Choroid plexus epithelial cell (primary cell): Measurements from ENCODE around the gene JMJD8.
A peak's percentile ranks its signal among the peaks of the same experiment; 100 is the strongest.

ENCODE experiments used
- DNase-seq: peaks from one replicate; pipeline ENCODE4 v3.0.0-alpha.2; 2010; ENCODE audit warnings: low read depth
- H3K4me3 ChIP-seq: 2 replicates; pipeline ENCODE4 v1.5.1; 2011; ENCODE audit warnings: low read depth, mild to moderate bottlenecking, control low read depth, low read length, moderate library complexity
- TF ChIP-seq, protein P1 (sequence below): conservative IDR thresholded peaks from 2 replicates; pipeline ENCODE4 v1.5.1; 2011; ENCODE audit warnings: low read depth, mild to moderate bottlenecking, control low read depth, inconsistent platforms, low read length, moderate library complexity

JMJD8 gene

DNA sequence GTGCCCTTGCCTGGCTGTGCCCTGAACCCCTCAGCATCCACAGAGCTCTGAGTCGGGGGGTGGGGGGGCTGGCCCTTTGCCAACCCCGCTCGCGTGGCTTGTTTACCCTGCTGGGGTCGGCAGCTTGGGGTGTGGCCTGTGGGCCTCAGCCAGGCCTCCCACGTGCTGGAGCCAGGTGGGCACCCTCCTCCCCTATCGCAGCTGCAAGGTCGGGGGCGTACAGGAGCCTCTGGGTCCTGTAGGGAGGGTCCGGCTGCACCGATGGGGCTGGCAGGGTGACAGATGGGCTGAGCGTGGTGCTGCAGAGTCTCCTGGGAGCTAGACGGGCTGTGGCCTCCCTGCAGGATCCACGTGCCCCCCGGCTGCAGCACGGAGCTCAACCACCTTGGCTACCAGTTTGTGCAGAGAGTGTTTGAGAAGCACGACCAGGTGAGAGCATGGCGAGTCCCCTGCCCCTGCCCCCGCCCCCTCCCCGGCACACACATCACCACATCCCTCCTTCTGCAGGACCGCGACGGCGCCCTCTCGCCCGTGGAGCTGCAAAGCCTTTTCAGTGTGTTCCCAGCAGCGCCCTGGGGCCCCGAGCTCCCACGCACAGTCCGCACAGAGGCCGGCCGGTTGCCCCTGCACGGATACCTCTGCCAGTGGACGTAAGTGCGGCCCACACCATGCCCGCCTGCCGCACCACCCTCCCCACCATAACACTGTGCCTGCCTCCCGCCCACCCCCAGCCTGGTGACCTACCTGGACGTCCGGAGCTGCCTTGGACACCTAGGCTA, 12.6 kb downstream of the JMJD8 start:
- DNase-seq = no peak
- no peak overlapping the region for H3K4me3 ChIP-seq
- TF ChIP-seq, protein P1, sequence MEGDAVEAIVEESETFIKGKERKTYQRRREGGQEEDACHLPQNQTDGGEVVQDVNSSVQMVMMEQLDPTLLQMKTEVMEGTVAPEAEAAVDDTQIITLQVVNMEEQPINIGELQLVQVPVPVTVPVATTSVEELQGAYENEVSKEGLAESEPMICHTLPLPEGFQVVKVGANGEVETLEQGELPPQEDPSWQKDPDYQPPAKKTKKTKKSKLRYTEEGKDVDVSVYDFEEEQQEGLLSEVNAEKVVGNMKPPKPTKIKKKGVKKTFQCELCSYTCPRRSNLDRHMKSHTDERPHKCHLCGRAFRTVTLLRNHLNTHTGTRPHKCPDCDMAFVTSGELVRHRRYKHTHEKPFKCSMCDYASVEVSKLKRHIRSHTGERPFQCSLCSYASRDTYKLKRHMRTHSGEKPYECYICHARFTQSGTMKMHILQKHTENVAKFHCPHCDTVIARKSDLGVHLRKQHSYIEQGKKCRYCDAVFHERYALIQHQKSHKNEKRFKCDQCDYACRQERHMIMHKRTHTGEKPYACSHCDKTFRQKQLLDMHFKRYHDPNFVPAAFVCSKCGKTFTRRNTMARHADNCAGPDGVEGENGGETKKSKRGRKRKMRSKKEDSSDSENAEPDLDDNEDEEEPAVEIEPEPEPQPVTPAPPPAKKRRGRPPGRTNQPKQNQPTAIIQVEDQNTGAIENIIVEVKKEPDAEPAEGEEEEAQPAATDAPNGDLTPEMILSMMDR = no peak

DNA sequence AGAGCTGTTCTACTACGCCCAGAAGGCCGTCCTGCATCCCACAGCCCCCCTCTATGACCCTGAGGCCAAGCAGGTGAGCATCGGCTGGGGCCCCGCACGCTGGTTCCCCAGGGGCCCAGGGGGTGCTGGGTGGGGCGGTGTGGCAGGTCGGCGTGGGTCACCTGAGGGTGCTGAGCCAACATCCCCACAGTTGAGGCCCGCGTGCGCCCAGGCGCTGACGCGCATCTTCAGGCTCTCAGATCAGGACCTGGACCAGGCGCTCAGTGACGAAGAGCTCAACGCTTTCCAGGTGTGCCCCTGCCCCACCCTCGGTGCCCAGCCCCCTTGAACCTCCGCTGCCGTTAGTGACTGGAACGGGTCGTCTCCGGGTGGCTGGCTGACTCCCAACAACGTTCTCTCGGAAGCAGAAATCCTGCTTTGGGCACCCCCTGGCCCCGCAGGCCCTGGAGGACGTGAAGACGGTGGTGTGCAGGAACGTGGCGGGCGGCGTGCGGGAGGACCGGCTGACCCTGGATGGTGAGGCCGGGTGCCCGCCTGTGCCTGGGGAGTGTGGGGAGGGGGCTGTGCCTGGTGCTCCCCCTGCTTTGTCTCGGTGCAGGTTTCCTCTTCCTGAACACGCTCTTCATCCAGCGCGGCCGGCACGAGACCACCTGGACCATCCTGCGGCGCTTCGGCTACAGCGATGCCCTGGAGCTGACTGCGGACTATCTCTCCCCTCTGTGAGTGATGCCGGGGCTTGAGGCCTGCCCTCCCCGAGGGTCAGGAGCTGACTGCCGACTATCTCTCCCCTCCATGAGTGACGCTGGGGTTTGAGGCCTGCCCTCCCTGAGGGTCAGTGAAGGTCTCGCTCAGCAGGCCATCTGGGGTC, 13.4 kb downstream of the JMJD8 start:
- TF ChIP-seq, protein P1 = no peak
- no peak overlapping the region for H3K4me3 ChIP-seq
- DNase-seq = no peak

DNA sequence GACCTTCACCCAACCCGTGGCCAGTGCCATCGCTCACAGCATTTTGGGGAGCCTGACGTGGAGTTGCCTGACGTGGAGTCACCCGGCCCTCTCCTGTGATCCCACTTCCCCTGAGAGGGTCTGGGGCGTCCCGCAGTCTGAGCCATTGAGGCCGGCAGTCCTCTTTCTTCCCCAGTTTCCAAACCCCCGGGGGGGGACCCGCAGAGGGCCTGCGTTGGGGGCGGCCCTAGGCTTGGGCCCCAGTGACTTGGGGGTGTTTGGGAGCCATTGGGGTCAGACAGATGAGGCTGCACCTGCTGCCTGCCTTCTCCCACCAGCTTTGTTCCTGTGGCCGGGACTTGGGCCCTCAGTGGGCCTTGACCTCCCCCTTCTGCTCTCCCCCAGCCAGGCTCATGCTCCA, 14.5 kb downstream of the JMJD8 start:
- TF ChIP-seq, protein P1 = no peak
- peak overlapping the region; percentile 93 for H3K4me3 ChIP-seq

DNA sequence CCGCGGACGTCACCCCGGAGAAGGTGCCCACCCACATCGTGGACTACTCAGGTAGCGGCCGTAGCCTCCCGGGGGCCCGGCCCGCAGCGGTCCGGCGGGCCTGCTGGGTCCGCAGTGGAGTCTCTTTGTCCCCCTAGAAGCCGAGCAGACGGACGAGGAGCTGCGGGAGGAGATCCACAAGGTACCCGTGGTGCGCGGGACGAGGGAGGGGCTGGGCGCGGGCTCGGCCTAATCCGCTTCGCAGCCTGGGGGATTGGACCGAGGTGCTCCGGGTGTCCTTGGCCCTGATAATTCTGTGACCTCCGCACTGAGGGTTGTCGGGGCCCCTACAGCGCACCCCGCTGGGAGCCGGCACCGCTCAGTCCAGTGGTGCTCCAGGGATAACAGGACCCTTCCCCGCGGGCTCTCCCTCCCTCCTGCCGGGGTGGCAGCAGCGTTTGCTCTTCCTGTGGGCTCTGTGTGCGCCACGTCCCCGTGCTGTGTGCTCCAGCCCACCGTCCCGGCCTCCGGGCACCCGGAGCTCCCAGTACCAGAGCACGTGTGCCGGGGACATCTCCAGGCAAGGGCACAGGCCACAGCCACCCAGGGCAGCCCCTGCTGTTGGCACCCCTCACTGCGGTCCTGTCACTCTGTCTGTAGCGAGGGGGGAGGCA, 15.5 kb downstream of the JMJD8 start:
- peak; percentile 34 for DNase-seq
- H3K4me3 ChIP-seq = peak overlapping the region; percentile 93
- TF ChIP-seq, protein P1 = no peak

More for the DNA sequence above, 14.5 kb downstream of the JMJD8 start:
- DNase-seq = no peak

DNA sequence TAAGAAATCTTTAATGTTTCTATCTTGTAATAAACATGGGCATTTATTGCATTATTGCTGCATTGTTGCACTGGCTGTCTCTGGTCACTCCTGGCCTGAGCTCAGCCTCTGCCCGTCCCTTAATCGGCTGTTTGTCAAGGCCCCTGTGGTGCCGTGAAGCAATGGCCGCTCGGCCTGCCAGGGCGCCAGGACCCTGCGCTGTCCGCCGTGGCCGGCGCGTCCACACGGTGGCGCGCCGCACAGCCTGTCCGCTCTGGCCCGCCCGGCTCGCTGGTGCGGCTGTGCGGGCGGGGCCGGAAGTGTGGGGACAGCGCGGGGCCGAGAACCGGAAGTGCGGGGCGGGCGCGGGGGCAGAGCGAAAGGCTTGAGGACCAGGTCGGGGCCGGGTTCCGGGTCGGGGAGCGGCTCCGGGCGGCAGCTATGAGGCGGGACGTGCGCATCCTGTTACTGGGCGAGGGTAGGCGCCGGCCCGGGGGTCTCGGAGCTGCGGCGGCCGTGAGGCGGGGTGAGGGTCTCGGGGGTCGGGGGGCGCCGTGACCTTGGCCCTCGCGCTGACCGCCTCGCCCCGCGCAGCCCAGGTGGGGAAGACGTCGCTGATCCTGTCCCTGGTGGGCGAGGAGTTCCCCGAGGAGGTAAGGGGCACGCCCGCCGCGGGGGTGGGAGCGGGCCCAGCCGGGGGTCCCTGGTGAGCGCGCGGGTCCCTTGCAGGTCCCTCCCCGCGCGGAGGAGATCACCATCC, 16.2 kb downstream of the JMJD8 start, which contains the start of gene RHOT2:
Gene RHOT2, plus strand, starts transcription at position 353 of the 739 bp plus-strand sequence. Its CDS starts 68 bp downstream, at position 421.
- TF ChIP-seq, protein P1 = peak; percentile 51
- peak; percentile 92 for DNase-seq
- peak within 1 kb of the TSS; percentile 93 for H3K4me3 ChIP-seq

DNA sequence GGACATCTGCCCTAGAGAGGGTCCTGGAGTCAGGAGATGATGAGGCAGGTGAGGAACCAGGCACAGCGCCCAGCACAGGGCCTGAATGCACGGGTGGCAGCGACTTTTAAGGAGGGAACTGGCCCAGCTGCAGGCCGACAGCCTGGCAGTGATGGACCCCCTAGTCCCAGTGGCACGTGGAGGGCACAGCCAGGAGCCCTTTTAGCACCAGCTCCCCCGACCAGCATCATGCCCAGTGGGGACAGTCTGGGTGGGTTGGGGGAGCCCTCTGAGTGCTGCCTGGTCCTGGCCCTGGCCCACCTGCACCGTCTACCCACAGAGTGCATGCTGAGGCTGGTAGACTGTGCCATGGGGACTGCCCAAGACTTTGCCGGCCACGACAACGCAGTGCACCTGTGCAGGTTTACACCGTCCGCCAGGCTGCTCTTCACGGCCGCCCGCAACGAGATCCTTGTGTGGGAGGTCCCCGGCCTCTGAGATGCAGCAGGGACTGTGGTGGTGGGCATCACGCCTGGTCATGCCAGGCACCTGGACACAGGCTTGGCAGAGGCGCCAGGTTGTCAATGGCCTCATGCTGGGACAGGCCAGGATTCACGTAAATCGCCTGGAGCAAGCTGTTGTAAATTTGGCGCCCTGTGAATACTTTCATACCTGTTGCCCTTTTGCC, 16.9 kb downstream of the JMJD8 start:
- no peak overlapping the region for H3K4me3 ChIP-seq
- no peak for DNase-seq
- TF ChIP-seq, protein P1 = no peak
